Renal cortical epithelial cell (primary cell): ENCODE data around the gene MCRIP1. TPM values are rescaled to one million over a fixed set of nuclear protein-coding genes. Genes with fewer than 3 reads are reported as not detected.

Experiments used
- DNase-seq: peaks from one replicate; pipeline ENCODE4 v3.0.0-alpha.2; 2011; ENCODE audit warnings: low read depth
- total RNA-seq: library from RNA; depleted of rRNA; stranded (reverse); fragments of >200 nt; gene quantifications from 2 replicates; pipeline ENCODE4 v1.2.3, GENCODE V29; 2014

Gene MCRIP1, protein sequence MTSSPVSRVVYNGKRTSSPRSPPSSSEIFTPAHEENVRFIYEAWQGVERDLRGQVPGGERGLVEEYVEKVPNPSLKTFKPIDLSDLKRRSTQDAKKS
- total RNA-seq, result 55.0 and 101 TPM in 2 replicates

DNA sequence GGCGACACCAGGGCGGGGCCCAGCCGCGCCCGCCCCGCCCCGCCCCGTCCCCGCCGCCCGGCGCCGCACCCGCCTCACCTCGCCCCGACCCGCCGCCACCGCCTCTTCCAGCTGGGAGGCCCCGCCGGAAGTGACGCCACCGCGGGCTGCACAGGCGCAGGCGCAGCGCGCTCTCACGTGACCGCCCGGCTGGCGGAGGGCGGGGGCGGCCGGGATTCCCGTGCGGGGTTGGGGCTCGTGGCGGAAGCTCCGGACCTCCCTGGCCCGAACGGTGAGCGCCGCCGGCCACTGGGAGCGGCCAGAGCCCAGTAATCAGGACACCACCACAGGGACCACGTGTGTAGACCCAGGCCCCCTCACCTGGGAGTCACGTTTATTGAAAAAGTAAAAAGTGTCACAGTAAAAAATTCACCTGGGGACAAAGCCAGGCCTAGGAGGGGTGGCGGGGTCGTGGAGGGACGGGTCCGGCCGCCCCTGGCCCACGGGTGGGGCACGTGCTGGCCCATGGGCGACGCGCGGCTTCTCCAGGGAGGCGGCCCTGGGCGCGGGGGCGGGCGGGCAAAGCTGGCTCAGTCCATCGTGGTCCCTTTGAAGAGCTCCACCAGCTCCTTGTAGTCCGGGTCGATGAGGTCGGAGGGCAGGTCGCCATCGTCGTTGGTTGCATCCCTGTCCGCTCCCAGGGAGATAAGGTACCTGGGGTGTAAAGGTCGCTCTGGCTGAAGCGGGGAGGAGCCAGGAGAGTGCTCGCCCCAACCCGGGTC lies at the start of gene MCRIP1:
Gene MCRIP1 (minus strand): TSS at position 132 of the 761 bp plus-strand sequence. CDS start 8,785 bp downstream, outside the sequence.
- peak; percentile 66 for DNase-seq

DNA sequence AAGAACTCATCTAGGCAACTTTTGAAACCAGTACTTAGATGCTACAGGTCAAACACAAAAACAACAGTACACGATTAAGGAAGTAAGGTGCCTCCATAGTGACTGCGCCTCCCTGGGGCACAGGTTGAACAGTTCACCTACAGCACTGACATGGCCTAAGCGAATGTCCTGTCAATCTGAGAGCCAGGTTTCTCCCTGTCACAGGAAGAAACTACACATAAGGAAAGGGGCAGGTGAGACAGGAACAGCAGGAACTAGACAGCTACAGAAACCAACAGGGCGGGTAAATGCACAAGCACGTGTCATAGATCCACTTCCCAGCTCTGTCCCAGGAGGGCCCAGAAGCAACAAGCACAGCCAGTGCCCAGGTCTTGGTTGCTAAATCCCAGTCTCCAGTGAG lies 46.0 kb upstream of the MCRIP1 start:
- no peak for DNase-seq

DNA sequence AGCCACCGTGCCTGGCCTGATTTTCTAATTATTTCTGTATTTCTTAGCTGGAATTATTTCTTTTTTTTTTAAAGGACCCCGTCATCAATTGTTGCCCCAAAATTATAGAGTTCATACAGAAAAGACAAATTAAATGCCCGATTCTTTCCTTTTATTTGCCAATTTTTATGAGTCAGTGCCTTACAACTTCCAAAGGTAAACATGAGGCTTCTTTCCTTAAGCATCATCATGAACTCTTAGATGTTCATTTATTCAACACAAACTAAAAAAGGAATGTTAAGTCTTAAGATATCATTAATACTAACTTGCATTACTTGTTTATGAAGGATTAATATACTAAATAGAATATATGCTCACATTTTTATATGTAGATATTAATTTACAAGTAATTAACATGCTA lies 45.2 kb upstream of the MCRIP1 start:
- DNase-seq, result no peak

DNA sequence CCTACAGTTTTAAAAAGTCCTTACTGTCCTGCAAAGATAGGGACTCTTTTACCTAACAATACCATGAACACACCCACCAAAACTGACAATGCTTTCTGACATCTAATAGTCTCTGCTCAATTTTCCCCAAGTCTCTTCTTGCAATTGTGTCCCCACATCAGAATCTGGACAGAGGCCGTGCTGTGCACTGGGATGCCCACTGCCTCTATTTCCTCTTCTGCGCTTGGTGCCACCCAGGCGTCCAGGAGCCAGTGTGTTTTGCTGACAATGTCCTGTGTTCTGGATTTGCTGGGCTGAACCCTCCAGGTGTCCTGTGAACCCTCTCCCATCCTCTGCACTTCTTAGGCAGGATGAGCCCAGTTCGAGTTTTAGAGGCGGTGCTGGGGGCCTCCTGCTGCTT lies 44.5 kb upstream of the MCRIP1 start:
- DNase-seq, result no peak

DNA sequence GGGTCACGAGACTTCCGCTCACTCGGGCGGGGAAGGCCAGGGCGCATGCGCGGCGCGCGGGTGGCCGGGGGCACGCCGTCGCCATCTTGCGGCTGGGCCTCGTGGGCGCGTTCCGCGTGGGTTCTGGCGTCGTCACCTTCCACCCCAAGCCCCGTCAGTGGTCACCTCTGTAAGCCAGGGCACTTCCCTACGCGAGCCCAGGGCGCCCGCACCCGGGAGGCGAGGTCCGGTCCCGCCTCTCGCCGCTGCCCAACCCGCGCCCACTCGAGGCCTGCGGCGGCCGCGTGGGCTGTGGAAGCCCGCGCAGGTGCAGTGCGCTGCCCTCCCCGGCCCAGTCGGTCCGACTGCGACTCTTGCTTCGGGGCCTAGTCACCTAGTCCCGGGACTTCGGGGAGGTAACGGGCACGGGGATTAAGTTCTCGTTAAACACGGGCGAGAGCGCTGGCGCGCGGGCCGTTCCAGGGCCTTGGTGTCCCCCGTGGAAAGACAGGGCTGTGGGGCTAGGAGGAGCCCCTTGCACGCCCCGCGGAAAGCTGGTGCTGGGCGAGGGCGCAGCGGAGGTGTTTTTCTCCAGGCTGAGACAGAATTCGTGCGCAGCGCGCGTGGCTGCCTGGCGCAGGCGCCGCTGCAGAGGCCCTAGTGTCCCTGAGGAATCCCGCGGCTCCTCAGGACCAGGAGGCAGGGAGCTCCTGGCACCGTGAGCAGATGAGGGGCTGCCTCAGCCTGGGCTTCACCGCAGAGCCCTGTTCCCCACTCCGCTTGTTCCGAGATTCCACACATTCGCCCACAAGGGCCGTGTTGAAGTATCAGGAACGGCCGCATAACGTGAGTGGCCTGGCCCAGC lies 38.5 kb upstream of the MCRIP1 start:
- peak; percentile 42 for DNase-seq

DNA sequence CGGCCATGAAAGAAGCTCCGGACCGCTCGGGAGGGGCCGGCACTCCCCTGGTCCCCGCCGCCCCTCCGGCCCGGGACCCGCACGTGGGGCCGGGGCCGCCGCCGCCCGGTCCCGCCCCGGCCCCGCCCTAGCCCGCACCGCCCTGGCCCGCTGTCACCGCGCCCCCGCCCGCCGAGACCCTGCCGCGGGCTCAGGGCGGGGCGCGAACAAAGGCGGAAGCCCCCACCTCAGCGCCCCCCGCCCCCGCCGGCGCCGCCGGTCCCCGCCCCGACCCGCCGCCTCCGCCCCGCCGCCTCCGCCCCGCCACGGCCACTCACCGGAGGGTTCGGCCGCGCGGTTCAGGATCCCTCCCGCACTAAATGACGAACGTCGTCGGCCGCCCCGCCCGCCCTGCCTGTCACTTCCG lies 37.9 kb upstream of the MCRIP1 start, which contains the start of gene ARHGDIA:
Gene ARHGDIA (minus strand): TSS at position 357 of the 406 bp plus-strand sequence. CDS start 1,407 bp downstream, outside the sequence.
- DNase-seq, result no peak

DNA sequence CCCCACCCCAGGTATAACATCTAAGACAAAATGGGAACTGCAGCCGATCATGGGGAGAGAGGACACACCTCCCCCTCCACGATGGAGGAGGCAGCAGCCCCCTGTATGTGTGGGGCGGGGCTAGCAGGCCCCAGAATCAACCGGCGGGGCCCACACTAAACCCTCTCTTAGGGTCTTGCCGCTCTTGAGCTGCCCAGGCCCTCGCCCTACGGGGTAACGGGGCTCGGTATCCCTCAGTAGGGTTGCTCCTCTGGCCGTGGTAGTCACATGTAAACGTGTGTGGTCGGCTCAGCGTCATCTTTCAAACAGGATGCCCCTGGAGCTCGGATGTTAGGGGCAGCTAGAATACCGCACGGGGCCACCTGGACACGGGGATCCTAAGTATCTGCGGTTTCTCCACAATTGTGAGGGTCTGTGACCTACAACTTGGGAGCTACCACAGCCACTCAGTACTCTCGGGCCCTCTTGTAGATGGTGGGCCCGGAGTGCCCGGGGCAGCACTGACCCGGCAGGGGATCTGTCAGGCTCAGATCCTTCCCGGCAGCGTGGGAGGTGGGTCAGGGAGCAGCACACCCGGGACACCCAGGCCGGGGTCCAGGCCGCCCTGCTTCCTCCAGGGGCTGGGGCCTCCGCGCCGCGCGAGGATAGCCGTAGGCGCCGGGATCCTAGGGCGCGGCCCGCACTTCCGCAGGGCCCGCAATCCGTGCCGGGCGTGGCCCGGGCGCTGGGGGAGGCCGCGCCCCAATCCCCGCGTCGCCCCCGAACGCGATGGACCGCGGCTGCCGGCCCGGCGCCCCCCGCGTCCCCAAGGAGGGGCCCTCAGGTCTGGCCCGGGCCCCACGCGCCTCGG lies 37.3 kb upstream of the MCRIP1 start:
- no peak for DNase-seq

DNA sequence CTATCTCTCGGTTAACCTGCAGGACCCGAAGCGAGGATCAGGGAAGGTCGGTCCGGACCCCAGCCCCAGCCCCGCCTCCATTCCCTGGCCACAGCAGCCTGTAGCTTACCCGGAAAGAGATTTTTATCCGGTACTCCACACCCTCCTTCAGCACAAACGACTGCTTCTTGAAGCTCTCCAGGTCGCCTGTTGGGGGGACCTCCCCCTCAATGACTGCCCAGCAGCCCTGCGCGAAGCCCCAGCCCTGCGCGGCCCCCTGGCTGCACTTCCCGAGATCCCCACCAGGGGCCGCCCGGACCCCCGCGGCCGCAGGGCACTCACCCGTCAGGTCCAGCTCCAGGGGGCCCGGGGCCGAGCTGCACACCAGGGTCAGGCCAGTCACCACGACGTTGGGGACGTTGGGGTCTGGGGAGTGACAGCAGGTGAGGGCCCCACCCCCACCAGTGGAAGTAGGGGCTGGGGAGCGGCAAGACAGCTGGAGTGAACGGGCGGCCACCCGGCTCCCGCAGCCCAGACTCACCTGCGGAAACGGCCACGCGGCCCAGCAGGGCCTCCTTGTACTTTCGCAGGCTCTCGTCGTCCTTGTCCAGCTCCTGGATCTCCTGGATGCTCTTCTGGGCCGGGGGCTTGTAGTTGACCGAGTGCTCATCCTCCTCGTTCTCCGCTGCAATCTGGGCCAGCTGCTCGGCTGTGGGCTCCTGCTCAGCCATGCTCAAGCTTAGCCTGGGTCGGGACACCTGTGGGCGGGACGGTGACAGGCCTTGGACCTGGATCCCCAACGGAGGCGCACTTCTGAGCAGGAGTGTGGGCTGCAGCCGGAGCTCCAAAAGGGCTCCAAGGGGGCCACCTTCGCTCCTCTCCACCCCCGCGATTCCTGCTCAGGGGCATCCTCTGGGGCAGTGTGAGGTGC lies 36.4 kb upstream of the MCRIP1 start:
- no peak for DNase-seq

DNA sequence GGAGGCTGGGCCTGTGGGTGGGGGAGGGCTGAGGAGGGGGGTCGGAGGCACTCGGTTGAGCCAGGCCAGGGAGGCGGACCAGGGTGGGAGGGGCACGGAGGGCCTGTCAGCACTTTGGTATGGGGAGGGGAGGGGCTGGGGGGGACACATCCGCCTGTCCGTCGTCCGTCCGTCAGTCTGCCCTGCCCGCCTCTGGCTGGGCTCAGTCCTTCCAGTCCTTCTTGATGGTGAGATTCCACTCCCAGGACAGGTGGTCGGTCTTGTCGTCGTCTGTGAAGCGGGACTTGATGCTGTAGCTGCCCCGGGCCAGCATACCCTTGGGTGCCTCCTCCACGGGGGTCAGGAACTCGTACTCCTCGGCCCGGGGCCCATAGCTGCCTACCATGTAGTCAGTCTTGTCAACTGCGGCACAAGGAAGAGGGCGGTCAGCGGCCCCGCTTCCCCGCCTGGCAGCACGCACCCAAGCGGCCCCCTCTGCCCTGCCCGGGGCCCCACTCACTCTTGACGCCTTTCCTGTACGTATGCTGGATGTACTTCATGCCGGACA lies 35.7 kb upstream of the MCRIP1 start:
- peak; percentile 47 for DNase-seq

DNA sequence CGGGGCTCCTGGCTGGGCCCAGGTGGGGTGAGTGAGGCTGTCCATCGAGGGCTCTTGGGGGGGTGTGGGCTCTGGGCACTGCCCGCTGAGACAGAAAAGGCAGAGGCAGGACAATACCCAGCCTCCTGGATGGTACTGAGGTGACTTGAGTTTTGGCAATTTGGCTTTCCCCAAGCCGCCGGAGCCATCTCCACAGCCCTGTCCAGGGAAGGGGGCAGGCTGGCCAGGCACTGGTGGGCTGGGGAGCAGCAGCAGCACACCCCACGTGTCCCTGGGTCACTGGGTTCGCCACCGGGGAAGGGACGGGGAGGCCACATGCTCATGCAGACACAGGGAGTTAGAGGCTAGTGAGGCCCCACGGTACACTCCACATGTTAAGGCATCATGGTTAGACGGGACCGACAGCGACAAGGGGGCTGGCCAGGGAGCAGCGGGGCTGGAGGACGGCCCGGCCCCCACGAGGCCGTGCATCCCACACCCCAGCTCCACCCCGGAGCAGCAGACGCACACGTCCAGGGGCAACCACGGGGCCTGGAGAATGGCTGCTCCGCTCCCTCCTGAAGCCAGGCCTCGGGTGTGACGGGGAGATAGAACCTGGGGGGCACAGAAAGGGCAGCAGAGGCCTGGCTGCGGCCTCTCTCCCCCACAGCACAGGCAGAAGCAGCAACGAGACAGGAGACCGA lies 35.0 kb upstream of the MCRIP1 start:
- no peak for DNase-seq

DNA sequence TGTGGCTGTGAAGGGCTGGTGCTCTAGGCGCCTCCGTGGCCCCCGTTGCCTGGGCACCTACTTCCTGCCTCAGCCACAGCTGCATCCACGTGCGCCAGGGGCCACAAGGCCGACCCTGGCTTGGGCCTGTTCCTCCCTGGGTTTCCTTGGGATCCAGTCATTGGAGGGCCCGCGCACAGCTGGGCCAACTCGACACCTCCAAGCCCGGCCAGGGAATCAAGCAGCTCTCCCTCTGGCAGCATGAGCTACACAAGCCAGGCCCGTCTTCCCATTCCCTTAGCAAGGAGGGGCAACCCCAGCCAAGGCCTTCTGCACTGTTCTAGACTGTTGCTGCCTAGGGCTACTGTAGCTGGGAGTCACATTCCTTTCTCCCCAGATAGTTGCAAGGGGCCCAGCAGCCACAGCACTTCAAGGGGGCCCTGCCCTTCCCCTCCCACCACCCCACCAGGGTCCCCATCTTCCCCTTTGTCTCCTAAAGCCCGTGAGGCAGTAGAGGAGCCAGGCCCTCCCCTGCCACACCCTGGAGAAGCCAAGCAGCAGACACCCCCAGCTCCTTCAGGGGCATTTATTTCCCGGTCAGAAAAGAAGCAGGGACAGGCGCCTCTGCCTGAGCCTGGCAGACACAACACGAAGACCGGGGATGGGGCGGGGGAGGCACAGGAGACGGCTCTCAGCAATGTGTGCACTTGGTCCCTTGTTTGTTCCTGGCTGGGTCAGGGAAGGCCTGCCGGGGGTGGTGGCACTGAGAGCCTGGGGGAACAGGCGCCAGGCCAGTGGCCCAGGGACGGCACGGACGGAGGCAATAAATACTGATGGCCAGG lies 34.3 kb upstream of the MCRIP1 start:
- DNase-seq, result no peak

DNA sequence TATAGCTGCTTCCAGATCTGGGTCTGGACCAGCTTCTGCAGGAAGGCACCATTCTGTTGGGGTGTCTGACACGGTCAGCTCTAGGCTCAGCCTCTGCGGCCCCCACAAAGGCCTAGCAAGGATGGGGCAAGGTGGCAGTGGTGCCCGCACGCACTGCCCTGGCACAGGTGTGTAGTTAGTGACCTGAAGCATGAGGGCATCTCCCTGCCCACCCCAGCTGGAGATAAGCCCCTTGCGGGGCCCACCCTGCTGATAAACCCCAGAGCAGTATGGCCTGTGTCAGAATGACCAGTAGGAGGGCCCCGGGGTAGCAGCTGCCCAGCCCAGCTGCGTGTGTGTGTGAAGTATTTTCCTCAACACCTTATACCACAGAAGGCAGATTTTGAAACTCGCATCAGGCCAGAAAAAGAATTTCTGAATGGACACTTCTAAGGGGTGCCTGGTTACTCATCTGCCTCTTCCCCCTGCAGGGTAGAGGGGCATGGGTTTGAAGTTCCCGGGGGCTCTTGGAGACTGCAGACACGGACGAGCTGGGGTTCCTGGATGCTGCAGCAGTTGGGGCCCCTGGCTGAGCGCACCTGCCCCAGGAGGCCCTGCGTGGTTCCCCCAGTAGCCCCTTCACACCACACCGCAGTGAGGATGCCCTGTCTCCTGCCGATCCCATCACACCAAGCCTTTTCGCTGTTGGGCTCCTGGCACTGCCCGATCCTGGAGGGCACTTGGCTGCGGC lies 33.5 kb upstream of the MCRIP1 start:
- no peak for DNase-seq

DNA sequence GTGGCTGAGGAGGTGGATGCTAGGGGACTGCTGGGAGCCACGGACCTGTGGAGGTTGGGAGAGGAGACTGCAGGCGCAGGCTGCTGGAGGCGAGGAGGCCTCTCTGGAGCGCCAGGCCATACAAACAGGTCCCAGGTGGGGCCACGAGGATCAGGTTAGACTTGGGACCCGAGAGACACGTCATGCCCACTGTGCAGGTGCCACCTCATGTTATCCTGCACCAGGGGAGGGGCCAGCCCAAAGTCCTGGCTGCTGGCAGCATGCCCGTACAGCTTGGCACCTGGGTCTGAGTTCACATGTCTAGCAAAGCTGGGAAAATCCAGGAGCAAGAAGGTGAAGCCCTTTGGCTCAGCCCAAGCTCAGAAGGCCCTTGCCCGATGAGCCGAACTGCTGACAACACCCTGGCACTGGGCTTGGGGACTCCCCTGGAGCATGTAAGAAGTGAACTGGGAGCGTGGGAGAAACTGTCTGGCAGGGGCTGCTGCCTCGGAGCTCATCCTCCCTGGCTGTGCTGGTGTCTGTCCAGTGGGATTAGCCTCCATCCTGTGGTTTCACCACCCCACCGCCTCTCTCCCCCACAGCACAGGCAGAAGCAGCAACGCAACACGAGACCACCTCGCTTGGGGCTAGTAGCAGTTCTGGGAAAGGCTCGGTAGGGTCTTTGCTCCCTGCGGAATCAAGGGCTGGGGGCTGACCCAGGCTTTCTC lies 32.8 kb upstream of the MCRIP1 start:
- DNase-seq, result peak; percentile 50

DNA sequence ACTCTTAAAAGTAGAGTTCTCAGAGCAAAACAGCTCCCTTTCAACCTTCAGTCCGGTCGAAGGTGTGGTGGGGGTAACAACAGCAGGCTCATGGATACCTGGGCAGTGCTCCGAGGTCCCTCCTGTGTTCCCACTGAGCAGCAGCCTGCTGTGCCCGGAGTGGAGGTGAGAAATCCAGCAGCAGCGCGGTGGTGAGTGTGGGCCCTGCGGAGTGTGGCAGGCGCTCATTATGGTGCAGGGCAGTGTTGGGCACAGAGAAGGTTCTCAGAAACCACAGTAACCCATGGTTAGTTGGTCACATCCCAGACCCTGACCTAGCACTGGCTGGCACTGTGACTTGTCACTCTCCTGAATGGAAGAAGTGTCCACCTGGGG lies 32.3 kb upstream of the MCRIP1 start:
- no peak for DNase-seq

DNA sequence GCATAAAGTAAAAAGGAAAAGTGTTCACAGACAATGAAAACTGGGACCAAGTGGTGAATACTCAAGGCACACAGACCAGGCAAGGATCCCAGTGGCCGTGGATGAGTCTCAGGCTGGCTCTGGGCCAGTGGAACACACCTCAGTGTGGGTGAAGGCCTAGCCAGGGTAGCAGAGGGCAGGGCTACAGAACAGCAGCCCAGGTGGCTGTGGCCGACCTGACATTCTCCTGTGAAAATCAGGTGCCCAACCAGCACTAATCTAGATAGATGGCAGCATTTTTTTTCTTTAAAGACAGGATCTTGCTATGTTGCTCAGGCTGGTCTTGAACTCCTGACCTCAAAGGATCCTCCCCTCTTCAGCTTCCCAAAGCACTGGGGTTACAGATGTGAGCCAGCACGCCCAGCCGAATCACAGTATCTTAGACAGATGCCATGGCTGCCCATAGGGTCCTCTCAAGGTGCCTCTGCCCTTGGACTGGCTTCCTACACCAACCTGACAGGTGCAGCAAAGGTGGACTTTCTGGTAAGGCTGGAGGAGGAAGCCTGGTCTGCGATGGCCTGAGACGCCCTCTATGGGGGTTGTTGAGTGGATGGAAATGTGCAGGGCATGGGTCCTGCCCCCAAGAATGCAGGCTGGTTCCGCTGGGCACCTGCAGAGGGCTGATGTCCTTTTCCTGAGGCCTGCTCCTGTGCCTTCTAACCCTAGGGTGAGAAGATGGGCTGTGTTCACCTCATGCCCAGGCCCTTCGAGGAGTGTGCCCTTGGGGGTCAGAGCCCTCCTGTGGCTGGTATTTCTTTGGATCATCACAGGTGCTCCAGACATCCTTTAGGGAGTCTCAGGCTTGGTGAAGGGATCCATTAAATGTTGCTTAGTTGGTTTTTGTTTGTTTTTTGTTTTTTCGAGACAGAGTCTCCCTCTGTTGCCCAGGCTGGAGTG lies 31.0 kb upstream of the MCRIP1 start:
- DNase-seq, result no peak

DNA sequence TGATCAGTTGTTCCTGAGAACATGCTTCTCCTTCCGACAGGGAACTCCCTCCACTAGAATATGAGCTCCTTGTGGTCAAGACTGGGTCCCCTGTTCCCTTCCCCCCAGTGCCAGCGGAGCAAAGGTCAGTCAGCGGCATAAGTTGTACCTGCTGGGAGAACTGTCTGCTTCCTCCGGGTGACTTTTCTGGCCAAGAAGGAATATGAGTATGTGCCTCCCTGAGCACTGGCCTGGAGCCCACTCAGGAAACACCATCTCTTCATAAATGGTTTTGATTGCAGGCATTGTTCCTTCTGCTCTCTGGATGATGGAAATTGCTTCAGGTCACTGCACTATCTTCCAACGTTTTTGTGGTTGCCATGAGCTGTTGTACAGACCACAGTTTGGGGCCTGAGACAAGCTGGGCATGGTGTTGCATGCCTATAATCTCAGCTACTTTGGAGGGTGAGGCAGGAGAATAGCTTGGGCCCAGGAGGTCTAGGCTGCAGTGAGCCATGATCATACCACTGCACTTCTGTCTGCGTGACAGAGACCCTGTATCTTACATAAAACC lies 30.1 kb upstream of the MCRIP1 start:
- no peak for DNase-seq
